HG03097 (cell line): ENCODE measurements around the gene MICAL2.

Experiments used
- ATAC-seq: cut with Tn5 transposase; IDR thresholded peaks from one replicate; pipeline ENCODE4 v1.9.1; 2021; ENCODE audit not compliant: unreplicated experiment, low FRiP score

Gene MICAL2

GRCh38 chr11:12165237-12165875 lies 55.0 kb downstream of the MICAL2 start:
- no peak for ATAC-seq

- no peak for ATAC-seq
Observed at GRCh38 chr11:12166299-12167060, 56.1 kb downstream of the MICAL2 start.

- ATAC-seq, result no peak
Observed at GRCh38 chr11:12167061-12168000, 56.9 kb downstream of the MICAL2 start.

DNA sequence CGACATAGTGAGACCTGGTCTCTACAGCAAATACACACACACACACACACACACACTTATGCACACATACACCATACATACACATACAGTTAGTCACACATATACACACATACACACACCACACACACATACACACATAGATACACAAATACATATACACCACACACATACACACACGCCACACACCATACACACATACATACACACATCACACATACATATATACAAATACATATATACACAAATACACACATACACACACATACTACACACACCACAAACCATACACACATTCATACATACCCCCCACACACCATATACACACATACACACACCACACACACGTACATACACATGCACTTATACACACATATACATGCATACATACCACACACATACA lies 57.7 kb downstream of the MICAL2 start:
- ATAC-seq, result no peak

DNA sequence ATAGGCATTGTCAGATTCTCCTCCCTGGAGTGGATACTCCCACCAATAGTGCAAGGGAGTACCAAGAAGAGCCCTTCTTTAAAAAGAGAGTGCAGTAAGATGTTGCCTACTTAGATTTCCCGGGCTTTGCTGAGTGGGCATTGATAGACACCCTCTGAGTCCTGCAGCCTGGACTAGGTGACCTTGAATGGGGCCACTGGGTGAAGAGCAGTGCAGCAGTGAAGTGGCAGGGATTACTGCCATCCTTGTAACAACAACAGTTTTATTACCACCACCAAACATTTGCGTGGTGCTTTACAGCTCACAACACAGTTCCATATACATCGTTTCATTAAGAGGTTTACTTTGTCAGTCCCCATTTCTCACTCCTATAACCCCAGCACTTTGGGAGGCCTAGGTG lies 59.4 kb downstream of the MICAL2 start:
- ATAC-seq, result no peak

GRCh38 chr11:12170501-12170900 lies 60.1 kb downstream of the MICAL2 start:
- ATAC-seq, result no peak

GRCh38 chr11:12170984-12171383 lies 60.6 kb downstream of the MICAL2 start:
- ATAC-seq, result no peak

DNA sequence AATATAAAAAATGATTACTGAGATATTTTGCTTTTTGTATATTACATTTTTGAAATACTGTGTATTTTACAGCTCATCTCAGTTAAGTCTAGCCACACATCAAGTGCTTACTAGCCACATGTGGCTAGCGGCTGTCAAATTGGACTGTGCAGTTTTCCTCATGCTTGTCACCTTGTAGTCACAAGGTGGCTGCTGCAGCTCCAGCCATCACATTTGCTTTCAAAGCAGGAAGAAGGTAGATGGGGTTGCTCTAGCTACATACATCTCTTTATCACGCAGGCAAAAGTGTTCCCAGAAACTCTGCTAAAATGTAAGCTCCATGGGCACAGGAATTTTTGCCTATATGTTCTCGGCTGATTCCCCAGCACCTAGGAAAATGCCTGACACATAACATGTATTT lies 61.5 kb downstream of the MICAL2 start:
- no peak for ATAC-seq

DNA sequence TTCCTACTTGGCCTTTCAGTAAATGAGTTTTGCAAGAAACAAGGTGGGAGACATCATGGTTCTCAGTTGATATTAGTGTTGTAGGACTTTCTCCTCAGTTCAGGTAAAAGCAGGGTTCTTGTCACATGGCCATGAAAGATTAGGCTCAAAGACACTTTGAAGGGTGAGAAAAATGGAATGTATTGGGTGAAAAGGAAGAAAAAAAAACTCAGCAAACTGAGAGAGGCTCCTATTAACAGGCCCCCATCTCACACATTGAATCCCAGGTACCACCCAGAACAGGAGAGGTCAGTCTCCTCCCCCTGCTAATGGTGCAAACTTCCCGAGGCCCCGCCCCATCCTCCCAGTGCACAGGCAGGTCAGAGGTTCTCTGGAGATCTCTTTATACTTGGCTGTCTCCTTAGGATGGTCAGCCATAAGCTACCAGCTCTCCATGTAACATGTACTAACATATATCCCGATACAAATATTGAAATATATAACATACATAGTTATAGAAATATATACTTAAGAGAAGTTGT lies 62.2 kb downstream of the MICAL2 start:
- no peak for ATAC-seq

GRCh38 chr11:12173111-12173510 lies 62.7 kb downstream of the MICAL2 start:
- no peak for ATAC-seq

GRCh38 chr11:12174128-12174476 lies 63.7 kb downstream of the MICAL2 start:
- ATAC-seq, result peak; percentile 53

- ATAC-seq, result peak; percentile 72
Observed at GRCh38 chr11:12174477-12175143, 64.2 kb downstream of the MICAL2 start.

DNA sequence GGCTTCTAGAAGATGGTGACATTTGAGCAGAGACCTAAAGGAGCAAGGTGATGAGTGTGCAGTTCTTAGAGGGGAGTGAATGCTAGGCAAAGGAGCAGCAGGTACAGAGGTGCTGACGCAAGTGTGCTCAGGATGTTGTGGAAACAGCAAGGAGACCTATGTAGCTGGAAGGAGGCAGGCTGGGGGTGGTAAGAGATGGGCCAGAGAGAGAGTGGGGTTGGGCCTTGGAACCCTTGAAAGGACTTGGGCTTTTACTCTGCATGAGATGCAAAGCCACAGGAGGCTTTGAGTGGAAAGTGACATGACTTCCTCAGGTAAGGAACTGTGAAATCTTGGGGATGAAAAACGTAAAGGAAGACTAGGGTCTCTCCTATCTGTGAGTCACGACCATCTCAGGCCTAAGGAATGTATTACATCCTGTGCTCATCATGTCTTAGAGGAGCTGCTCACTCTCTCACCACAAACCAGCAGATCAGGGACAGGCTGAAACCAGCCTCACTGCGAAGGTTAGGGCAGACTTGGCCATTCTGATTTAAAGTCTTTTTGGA lies 65.4 kb downstream of the MICAL2 start:
- ATAC-seq, result no peak

DNA sequence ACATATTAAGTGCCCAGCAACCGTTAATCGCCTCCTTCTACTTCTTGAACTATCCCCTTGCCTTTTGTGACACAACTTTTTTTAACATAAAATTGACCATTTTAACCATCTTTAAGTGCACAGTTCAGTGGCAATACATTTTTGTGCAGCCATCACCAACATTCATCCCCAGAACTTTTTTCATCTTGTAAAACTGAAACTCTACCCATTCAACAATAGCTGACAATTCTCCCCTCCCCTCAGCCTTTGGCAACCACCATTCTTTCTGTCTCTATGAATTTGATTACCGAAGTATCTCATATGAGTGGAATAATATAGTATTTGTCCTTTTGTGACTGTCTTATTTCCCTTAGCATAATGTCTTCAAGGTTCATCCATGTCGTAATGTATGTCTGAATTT lies 66.0 kb downstream of the MICAL2 start:
- no peak for ATAC-seq

GRCh38 chr11:12177739-12178338 lies 67.4 kb downstream of the MICAL2 start:
- no peak for ATAC-seq

DNA sequence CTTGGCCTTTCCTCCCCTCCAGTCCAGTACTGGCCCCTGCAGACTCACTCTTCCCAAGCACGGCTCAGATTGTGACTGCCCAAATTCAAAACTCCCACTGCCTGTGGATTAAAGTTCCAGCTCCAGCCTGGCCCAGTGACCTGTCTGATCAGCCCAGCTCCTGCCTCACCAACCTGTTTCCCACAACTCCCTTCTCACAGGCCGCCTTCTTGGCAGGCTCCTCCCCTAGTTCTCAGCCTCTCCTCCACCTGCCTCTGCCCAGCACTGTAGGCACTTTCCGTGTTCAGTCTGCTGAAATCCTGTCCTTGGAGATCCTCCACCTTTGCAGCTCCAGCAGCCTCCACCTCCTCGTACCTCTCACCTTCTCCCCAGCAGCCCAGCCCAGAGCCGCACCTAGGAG lies 68.6 kb downstream of the MICAL2 start:
- no peak for ATAC-seq

DNA sequence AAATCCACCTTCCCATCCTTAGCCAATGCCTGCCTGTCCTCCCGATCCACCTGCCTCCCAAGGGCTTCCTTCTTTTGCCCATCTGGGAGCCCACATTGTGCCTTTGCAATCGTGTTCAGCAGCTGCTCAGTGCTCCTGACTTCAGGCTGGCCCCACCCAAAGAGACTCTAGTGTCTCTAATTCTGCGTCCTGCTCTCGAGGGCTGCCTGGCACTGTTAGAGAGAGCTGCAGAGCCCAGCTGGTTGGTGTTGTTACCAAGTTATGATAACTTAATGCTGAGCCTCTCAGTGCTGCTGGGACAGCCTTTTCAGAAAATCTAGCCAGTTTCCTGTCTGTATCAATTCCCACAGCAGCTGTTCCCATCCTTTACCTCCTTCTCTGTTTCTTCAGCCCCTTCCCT lies 69.1 kb downstream of the MICAL2 start:
- no peak for ATAC-seq

- no peak for ATAC-seq
Observed at GRCh38 chr11:12180257-12181205, 70.1 kb downstream of the MICAL2 start.

DNA sequence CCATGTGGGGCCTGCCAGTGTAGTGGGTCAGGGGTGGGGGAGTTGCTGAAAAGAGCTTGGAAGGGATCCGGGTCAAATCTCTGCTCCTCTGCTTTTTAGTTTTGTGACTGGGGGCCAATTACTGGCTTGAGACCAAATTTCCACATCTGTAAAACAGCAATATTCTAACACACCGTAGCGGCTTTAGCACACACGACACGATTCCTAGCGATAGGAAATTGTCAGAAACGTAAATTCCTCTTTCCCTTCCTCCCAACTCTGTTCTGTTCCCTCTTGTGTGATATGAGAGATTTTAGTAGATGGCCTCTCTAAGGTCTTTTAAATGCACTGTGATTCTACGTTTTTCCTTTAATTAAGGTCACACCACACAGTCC lies 71.9 kb downstream of the MICAL2 start:
- ATAC-seq, result no peak
